Smooth muscle cell of the brain vasculature (primary cell): Measurements from ENCODE around the gene SMYD3.

Experiments
- DNase-seq: peaks from one replicate; pipeline ENCODE4 v3.0.0-alpha.2; 2012; ENCODE audit warnings: low read depth, low spot score

Gene SMYD3

DNA sequence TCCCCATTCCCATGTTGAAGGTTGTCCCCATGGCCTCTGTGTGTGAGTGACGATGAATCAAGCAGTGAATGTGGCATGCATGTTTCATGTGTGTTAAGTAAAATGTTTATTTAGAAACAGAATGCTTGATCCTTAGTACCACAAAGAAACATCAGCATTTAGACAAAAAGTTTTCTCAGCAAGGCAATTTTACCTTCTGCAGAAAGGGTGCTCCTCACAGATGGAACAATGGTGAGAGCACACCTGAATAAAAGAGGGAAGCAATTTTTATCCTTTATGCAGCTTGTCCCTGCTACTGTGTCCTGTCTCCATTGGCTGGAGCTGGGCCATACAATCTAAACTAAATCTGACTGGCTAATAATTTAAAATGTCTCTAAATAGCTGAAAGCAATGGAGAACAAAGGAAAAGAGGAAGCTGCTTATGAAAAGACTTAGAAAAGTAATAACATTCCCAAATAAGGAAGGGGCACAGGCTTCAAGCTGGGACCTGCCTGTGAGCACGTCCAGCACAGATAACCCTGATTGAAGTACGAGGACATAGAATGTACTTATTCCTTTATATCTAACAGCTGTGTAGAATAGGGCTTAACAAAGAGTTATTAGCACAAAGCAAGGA lies 8.4 kb upstream of the SMYD3 start:
- DNase-seq: no peak

DNA sequence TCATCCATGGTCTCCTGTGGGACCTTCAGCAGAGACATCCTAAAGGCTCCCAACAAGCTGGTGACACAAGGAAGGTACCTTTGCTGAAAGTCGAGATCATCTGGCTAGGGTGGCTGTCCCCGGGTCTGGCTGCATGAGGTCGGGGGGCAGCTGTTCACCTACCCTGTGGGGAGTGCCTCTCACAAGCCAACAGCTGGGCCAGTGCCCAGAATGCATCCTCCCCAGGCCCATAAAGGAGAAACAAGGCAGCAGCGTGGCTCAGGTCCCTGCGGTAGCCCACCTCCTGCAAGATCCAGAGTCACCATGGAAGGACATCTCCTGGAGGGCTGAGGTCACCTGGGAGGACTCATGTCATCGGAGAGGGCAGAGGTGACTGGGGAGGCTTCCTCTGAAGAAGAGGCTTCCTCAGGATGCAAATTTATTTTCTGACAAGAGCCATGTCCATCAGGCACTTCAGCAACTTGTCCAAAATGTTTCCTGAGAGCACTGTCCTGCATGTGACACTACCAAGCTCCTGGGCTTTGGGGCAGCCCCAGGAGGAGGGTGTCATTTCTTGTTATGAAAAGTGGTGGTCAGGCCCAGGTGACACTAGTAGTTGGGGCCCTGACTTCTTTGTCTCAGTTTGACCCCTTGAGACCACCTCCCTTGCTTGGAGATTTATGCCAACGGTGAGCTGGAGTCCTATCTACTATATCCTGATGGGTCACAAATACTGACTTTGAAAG lies 6.7 kb upstream of the SMYD3 start:
- DNase-seq: no peak

DNA sequence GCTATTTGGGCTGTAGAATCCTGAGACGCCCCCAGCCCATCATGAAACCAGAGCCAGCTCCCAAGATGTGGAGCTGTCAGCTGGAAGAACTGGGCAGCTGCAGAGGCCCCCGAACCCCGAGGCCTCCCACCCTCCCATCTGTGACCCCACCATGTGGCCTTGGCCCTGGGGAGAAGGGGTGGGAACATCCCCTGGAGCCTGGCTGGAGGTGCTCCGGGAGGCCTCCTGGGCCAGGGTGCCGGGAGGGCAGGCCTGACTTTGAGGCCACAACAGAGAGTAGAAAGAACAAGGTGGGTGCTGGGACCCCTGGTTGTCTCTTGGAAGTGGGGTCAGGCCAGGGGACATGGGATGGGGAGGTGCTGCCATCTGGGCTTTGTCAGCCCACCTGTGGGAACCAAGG lies 6.0 kb upstream of the SMYD3 start:
- DNase-seq: no peak

DNA sequence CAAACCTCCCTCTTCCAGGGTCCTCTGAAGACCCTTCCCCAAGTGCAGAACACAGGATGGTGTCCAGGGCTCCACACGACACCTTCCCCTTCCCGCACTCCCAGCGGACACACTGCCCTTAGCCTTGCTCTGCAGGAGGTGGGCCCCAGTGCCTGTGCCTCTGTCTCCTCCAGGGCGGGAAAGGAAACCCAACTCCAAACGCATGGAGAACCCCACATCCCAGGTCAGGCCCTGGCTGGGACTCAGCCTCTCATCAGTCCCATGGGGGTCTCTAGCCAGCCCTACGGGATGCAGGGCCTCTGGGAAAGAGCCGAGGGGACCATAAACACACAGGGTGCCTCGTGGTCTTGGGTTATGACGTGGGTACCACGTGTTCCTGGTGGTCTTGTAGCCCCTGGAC lies 5.6 kb upstream of the SMYD3 start:
- DNase-seq: no peak

DNA sequence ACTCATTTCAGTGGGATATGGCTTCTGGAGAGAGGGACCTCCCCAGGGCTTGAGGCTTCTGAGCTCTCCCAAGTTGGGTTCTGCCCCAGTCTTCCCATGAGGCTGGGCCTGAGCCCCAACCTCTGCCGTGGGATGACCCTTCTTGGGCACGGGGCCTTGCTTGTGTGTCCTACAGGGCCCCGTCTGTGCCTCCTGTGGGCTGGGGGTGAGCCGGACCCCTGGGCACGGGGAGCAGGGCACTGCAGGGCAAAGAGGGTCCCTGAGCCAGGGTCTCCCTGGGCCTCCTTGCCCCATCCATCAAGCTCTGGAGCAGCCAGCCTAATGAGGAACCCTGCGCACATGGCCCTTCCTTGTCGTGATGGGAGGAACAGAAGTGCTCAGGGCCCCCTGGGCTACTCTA lies 5.2 kb upstream of the SMYD3 start:
- DNase-seq: no peak

DNA sequence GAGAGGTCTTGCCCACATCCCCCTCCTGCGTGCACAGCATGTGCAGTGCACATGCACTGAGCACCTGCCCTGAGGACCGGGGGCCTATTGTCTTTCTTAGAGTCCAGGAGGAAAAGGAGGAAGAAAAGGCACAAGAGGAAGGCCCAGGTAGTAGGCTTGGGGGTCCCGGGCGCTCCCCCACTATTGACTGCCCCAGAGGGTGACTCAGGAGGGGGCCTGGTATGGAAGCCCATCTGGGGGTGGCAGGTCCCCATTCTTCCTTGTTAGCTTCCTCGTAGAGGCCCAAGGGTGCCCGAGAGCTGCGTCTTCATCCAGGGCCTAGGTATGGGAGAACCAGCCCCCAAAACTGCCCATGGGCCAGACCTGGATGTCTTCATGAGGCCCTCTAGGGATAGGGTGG lies 4.1 kb upstream of the SMYD3 start:
- DNase-seq: no peak

DNA sequence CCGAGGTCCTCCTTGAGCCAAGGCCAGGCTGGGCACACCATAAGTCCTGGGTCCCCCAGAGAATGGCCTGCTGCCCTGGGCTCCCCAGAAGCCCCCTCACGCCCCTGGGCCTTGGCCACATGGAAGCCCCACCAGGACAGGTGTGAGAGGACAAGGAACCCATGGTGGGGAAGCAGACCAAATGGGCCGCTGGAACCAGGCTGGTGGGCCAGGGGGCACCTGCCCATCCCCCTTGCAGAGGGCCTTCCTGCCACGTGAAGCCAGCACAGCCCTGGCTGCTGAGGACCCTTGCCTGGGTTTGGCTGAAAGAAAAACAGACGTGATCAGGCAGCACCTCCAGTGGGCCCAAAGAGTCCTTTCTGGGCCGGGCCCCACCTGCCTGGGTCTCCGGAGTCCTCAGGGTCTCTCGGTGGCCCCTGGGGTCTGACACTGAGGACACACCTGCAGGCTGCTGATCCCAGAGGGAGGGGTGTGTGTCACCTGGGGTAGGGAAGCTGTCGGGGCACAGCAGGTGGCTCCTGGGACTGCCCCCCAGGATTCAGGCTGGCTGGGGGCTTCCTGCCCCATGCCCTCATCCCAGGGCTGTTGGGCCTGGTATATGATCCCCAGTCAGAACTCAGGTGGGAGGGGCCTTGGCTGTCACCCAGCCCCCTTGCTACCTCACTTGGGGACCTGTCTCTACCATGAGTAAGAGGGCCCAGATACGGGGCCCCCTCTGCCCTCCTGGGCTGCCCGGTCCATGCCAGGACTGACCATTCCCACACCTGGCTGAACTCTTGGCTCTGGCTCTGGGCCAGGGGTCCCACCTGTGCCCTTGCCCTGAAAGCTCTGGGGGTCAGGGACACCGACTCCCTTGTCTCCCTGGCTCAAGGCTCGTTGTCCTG lies 3.3 kb upstream of the SMYD3 start:
- no peak for DNase-seq

DNA sequence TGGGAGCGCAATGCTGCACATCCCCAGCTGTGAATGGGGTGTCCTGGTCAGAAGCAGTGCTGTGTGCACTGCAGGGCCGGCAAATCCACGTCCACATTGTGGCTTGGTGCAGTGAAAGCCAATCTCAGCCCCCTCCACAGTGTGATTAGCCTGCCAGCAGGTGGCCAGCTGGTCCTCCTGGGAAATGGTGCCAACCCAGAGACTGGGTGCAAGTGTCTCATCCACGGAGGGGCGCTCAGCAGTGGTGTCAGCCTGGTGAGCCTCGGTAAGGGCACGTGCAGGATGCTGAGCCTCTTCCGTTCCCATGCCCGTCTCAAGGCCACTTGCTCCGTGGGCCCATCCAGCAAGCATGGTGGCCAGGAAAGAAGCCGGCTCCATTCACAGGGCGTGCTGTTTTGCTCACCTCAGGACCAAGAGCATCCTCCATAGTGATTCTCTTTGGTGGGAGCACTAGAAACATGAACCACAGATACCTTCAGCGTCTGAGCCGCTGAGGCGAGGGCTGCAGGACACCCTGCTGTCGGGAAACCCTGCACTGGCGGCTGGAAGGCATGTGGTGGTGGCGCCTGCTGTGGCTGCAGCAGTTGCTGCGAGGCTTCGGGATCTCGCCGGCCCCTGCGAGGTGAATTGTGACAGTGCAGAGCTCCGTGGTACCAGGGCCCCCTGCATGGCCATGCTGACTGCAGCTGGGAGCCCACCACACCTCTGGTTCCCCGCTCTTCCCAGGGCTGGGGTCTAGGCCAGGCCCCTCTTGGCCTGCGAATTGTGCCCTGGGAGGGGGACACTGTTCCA lies 2.0 kb upstream of the SMYD3 start:
- no peak for DNase-seq

DNA sequence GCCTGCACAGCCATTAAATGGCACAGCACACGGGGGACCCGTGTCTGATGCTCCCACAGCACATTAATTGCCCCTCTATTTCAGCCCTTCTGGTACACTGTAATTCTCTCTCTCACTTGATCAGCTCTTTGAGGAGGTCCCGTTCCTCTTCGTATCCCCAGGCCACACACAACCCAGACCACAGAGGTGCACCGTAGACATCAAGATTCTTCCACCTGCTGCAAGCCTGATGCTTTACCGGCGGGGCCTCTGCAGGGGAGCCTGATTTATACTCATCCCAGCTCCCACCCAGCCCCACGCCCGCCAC lies 759 bp downstream of the SMYD3 start:
- DNase-seq: no peak

DNA sequence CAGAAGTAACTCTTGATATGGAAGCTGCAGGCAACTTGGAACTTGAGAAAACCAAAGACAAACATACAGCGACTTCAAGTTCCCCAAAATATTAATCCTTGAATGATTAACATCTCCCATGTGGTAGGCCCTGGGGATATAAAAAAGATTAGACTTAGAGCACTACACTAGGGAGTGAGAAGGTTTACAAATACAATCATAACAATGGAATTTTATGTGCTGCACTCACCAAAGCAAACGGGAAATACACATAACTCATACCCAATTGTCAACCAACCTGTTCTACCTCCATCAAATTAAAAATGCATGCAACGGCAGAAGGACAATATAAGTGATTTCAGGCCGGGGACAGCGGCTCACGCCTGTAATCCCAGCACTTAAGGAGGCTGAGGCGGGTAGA lies 3.7 kb downstream of the SMYD3 start:
- DNase-seq: no peak

DNA sequence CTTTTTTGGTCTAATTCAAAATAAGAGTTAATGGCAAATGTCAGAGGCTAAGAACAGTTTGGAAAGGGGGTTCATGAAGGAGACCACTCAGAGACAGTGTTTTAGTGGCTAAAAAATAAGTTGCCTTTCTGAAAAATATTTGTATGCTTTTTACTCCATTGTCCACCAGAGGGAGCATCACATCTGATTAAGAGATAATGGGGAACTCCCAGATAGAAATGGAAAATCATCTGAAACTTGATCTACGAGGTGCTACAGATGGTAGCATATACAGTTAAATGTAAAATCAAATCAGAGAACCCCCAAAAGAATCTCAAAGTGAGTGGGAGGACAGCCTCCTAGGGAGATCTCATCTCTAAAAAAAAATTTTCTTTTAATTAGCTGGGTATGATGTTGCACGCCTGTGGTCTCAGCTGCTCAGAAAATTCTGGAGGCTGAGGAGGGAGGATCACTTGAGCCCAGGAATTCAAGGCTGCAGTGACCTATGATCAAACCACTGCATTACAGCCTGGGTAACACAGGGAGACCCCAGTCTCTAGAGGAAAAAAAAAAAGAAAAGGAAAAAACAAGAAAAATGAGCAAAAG lies 9.7 kb downstream of the SMYD3 start:
- peak; percentile 66 for DNase-seq

DNA sequence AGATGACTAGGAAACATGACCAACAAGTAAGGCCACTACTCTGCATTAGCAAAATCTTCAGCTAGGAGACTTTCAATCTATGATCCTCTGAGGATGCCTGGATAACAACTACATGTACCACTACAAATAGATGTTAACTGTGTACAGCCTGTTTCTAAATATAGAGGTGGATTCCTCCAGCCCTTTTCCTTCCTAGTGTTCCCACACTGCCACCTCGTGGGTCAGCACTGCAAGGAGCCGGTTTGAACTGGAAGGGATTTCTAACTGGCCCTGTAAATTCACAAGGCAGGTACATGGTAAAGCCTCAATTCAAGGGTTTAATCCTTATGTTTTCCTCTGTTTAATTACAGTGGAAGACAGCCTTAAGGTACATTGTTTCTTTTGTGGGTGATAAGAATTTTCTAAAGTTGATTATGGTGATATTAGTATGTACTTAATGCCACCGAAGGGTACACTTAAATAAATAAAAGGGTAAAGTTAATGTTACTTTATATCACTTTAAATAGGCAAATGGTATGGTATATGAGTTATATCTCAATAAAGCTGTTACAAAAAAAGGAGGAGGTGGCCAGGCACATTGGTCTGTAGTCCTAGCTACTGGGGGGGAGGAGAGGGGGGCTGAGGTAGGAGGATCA lies 14.4 kb downstream of the SMYD3 start:
- peak; percentile 59 for DNase-seq

DNA sequence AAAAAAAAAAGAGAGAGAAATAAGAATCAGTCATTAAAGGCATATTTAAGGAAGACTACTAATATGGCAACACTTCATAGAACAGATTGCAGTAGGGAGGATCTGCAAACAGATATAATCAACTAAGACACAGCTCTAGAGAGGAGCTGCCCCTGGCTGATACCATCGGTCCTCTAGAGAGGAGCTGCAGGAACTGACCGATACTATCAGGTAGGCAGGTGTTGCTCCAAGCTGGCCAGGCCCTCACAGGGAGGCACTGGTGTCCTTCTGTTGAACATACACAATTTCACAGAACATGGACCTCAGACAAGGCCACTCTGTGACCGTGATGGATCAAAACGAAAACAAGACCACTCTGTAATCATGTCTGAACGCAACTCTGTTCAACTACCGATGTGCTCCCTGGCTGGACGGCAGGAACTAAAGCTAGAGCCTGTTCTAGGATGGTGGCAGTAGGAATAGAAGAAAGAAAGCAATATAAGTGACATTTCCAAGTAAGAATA lies 15.5 kb downstream of the SMYD3 start:
- DNase-seq: no peak

DNA sequence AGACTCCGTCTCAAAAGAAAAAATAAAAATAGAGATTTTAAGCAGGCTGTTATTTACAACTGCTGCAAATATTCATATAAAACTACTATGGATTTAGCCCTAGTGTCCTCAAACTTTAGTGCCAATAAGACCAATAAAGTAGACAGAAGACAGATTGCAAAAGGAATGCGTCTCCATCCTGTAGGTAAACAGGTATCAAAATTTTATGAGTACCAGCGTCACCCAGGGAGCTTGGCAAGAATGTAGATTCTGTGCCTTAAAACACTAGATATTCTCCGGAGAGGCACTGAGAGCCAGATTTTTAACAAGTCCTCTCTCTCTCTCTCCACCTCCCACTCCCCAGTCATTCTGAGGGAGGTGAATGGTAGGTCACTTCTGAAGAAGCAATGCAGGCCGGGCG lies 18.4 kb downstream of the SMYD3 start:
- no peak for DNase-seq

DNA sequence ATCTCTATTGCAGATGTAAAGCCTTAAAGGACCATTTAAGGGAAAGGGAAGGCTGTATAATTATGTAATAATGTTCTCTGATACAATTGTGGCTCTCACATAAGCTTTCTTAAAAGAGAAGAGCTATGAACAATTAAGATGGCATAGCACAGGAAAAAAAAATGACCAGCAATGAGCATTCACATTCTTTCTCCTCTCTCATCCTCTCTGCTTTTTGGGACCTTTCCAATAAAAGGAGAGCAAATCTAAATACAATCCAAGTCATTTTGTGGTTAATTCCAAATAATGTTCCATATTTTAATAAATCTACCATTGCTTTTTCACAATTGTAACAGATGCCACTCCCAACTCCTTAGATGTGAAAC lies 23.5 kb downstream of the SMYD3 start:
- DNase-seq: no peak

DNA sequence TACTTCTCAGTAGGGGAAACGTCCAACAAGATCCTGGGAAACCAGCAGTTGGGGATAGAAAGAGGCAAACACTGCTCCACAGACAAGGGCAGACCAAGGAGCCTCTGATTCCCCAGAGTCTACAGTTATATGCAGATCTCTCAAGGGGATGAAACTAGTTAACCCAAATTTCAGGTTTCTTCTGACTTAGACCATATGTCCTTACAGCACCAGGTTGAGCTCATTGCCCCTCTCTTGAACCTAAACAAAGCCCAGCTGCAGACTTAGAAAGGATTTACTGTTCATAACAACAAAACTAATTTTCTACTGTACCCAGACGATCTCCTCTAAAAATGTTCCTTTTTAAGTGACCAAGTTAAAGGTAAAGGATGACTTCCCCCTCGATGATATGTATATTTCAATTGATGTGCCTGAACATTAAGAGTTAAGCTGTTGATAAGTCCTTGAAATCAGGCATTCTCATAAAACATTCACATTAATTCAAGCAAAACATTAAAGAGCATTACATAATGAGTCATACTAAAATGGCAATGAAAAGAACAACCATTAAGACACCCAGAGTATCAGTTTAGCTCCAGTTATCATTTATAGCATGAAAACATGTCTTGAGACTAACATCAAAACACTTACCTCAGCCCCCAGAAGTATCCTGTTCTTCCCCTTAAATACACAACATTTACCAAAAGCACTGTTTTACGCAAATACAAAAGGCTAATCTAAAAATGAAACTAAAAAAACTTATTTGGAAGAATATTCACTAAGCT lies 24.1 kb downstream of the SMYD3 start:
- DNase-seq: no peak

DNA sequence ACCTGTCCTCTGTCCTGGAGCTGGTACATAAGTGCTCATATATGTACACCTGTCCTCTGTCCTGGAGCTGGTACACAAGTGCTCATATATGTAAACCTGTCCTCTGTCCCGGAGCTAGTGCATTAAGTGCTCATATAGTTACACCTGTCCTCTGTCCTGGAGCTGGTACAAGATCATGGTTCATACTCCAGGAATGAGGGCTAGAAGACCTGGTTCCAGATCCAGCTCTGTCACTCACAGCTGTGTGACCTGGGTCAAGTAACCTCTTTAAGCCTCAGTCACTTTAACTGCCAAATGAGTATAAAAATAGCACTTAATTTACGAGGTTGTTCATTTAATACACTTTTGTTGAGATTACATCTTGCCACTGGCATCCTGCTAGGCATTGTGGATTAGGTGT lies 28.0 kb downstream of the SMYD3 start:
- DNase-seq: no peak

DNA sequence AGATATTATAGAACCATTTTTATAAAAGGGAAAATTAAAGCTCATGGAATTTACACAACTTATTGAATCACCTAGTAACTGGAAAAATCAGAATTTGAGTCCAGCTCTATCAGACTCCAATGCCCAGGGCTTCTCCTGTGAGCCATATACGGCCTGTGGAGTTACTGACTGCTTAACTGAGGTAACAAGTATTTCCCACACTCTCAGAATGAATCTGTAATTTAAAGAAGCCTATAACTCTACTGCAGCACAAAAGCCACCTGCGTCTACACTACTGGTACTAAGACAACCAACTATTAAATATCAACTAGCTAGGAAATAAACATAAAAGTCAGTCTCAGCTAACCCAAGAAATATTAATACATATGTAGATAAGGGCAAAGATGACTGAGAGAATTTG lies 29.4 kb downstream of the SMYD3 start:
- no peak for DNase-seq

DNA sequence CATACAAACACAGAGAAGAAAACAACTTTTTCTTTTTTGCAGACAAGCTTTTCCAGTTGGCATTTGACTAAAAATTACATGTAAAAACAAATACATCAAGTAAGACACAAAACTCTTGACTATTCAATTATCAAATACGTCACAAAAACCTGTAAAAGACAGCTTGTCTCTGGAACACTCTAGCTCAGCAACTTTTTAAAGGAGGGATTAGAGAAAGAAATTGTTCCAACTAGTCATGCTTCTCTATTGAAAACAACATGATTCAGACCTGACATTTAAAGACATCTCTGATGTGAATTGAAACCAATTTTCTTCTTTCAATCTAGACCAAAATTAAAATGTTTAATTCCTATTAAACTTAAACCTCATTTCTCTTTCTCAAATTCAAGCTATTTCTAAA lies 30.3 kb downstream of the SMYD3 start:
- DNase-seq: no peak

DNA sequence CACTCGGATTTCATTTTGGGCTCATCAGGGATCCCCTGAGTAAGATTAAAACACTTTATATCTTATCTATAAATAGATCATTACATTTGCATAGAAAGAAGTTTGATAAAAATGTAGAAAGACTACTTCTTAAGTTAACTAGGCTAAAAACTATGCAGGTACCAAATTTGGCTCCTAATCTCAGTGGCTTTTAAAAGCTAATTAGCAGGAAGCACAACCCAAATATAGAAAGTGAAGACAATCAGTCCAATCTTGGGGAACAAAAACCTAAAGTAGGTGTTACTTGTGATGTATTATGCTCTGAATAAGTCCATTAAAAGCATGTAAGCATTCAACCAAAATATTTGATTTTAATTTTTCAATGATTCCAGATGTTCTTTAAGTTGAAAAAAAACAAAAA lies 35.4 kb downstream of the SMYD3 start:
- no peak for DNase-seq
